ENCODE results near the gene DTWD1. TPM values are rescaled to one million over a fixed set of nuclear protein-coding genes. Genes with fewer than 3 reads are reported as not detected.

The DTWD1 gene
- total and polyA plus RNA-seq, 2 of the 13 experiments (the other 11 are each of a cell fraction or from before 2014, with no cell fraction given) = 12.7 to 18.3 TPM

DNA sequence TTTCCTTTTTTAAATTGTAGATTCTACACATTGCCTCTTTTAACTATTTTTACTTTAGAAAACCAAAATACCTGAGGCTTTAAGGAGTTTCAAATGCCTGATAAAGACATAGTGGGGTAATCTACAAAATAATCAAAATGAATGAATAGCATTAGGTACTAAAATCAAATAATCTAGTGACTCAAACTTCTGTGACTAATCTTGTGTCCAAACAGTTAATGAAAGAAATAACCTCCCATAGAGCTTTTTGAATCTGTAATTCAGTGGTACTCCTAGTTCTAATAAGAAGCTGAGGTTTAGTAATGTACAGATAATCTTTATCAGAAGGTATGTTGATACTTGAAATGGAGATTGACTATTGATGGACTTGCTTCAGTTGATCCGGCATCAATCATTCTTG, 53.0 kb downstream of the DTWD1 start:
- Histone ChIP-seq H4K20me1 (ENCODE audit: insufficient read depth, low read length) (no peaks in the 10 kb centered on the region), H3K27ac (ENCODE audit: extremely low read length, insufficient read depth, low read length) (no peak overlapping the region), H3K79me2 (ENCODE audit: insufficient read depth, low read length) (no peaks in the 10 kb centered on the region), H3K9me3 (ENCODE audit: low read length) (no peaks in the 10 kb centered on the region), H2AFZ (ENCODE audit: low read length) (no peak overlapping the region), H3K9ac (ENCODE audit: insufficient read depth, low read depth, low read length) (no peak overlapping the region), H3K27me3 (ENCODE audit: control insufficient read depth in 1 of 2, insufficient read depth in 2 of 2, low read length in 2 of 2) (no peaks in the 10 kb centered on the region), H3K4me2 (ENCODE audit: low read depth, low read length) (no peak overlapping the region), H3K4me3 (replicated peaks in 1 of 3; ENCODE audit: insufficient read depth in 1 of 3, low read depth in 2 of 3, low read length in 3 of 3) (no peak overlapping the region), H3K4me1 (ENCODE audit: insufficient read depth, low read length) (no peaks in the 10 kb centered on the region), H3K36me3 (replicated peaks in 1 of 2; ENCODE audit: control insufficient read depth in 1 of 2, insufficient read depth in 2 of 2, low read length in 2 of 2) (no peaks in the 10 kb centered on the region)
- TF ChIP-seq, protein P1, sequence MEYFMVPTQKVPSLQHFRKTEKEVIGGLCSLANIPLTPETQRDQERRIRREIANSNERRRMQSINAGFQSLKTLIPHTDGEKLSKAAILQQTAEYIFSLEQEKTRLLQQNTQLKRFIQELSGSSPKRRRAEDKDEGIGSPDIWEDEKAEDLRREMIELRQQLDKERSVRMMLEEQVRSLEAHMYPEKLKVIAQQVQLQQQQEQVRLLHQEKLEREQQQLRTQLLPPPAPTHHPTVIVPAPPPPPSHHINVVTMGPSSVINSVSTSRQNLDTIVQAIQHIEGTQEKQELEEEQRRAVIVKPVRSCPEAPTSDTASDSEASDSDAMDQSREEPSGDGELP (IDR thresholded peaks at IDR 0.05; ENCODE audit: borderline replicate concordance, low read depth) = no peak
- TF ChIP-seq NFKB2 (CRISPR knock-in tag; IDR thresholded peaks at IDR 0.05; ENCODE audit: borderline replicate concordance) (no peak), ISX (CRISPR knock-in tag; conservative IDR thresholded peaks at IDR 0.05) (no peak), SIX1 (CRISPR knock-in tag; IDR thresholded peaks at IDR 0.05; ENCODE audit: borderline replicate concordance) (no peak)
- TF ChIP-seq, protein P2, sequence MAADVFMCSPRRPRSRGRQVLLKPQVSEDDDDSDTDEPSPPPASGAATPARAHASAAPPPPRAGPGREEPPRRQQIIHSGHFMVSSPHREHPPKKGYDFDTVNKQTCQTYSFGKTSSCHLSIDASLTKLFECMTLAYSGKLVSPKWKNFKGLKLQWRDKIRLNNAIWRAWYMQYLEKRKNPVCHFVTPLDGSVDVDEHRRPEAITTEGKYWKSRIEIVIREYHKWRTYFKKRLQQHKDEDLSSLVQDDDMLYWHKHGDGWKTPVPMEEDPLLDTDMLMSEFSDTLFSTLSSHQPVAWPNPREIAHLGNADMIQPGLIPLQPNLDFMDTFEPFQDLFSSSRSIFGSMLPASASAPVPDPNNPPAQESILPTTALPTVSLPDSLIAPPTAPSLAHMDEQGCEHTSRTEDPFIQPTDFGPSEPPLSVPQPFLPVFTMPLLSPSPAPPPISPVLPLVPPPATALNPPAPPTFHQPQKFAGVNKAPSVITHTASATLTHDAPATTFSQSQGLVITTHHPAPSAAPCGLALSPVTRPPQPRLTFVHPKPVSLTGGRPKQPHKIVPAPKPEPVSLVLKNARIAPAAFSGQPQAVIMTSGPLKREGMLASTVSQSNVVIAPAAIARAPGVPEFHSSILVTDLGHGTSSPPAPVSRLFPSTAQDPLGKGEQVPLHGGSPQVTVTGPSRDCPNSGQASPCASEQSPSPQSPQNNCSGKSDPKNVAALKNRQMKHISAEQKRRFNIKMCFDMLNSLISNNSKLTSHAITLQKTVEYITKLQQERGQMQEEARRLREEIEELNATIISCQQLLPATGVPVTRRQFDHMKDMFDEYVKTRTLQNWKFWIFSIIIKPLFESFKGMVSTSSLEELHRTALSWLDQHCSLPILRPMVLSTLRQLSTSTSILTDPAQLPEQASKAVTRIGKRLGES (CRISPR knock-in tag; IDR thresholded peaks at IDR 0.05; ENCODE audit: borderline replicate concordance) = no peak
- no peak for FAIRE-seq
- ATAC-seq = no peak
- in situ Hi-C loops (cut with HindIII; ENCODE audit: extremely low pct_ligation_motif_present, low pct_unique_long_range_greater_than_20kb) = no loop called here
- intact Hi-C loops (cut with micrococcal nuclease; ENCODE audit: unreplicated experiment) = no loop called here
- BruUV-seq (replicated peaks) = no TSS peak
- CTCF ChIA-PET (ENCODE audit: low intra/inter-chr PET ratio, low total read pairs) = no interaction called here
- POLR2A ChIA-PET = no interaction called here
- 48% methylated on average over 1 of the region's 1 CpG for whole genome bisulfite sequencing (ENCODE audit: low lambda C conversion rate)
- no peak for DNase-seq (ENCODE audit: low spot score)

All from HepG2 (cell line).